Vagina (tissue), 2 donors: ENCODE results near the gene PIAS4.

Experiments used
- POLR2A ChIP-seq, 2 donors: fragments of 450-650 bp; IDR thresholded peaks; one replicate each; pipeline ENCODE4 v1.6.1; 2017; ENCODE audit warnings: antibody characterized with exemption in 2 of 2, mild to moderate bottlenecking in 2 of 2, moderate library complexity in 2 of 2
- POLR2AphosphoS5 ChIP-seq, 2 donors: sonication (generic); formaldehyde crosslinking; IDR thresholded peaks; one replicate each; pipeline ENCODE4 v1.9.0; 2017; ENCODE audit warnings: antibody characterized with exemption in 2 of 2, mild to moderate bottlenecking in 2 of 2, low read depth in 1 of 2; ENCODE audit not compliant: insufficient read depth in 1 of 2
- TF ChIP-seq, protein P1 (sequence below), 3 experiments: fragments of 450-650 bp in 2 of 3; fragments of 200-600 bp in 1 of 3; sonication (generic) in 1 of 3; IDR thresholded peaks; one replicate each; pipeline ENCODE4 v1.5.1; 2017 to 2019; ENCODE audit warnings: antibody characterized with exemption in 3 of 3, mild to moderate bottlenecking in 2 of 3, moderate library complexity in 2 of 3

- TF ChIP-seq, protein P1, sequence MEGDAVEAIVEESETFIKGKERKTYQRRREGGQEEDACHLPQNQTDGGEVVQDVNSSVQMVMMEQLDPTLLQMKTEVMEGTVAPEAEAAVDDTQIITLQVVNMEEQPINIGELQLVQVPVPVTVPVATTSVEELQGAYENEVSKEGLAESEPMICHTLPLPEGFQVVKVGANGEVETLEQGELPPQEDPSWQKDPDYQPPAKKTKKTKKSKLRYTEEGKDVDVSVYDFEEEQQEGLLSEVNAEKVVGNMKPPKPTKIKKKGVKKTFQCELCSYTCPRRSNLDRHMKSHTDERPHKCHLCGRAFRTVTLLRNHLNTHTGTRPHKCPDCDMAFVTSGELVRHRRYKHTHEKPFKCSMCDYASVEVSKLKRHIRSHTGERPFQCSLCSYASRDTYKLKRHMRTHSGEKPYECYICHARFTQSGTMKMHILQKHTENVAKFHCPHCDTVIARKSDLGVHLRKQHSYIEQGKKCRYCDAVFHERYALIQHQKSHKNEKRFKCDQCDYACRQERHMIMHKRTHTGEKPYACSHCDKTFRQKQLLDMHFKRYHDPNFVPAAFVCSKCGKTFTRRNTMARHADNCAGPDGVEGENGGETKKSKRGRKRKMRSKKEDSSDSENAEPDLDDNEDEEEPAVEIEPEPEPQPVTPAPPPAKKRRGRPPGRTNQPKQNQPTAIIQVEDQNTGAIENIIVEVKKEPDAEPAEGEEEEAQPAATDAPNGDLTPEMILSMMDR (IDR thresholded peaks at IDR 0.05), result no peak
- no peak for TF ChIP-seq POLR2A (IDR thresholded peaks at IDR 0.05)
- no peak for TF ChIP-seq POLR2AphosphoS5 (IDR thresholded peaks at IDR 0.05; ENCODE audit: insufficient read depth in 1 of 2, low read depth in 1 of 2)
Observed at GRCh38 chr19:3975637-3976087, 31.9 kb upstream of the PIAS4 start.
